Psoas muscle (tissue), 8 donors: ENCODE results near the gene DNMT3A. TPM values are rescaled to one million over a fixed set of nuclear protein-coding genes. Genes with fewer than 3 reads are reported as not detected.

Experiments used
- ATAC-seq, 4 donors: fragments of 200-7000 bp; cut with Tn5 transposase; one replicate each; pipeline ENCODE4 v1.9.1; 2020; ENCODE audit warnings: moderate library complexity in 3 of 4, mild to moderate bottlenecking in 2 of 4
- DNase-seq, 2 donors: peaks; one replicate each; pipeline ENCODE4 v3.0.0-alpha.2; 2020
- H3K27ac ChIP-seq: fragments of 200-600 bp; one replicate; pipeline ENCODE4 v1.8.0; 2022
- H3K27me3 ChIP-seq, 3 donors: fragments of 200-600 bp in 1 of 3; one replicate each; pipeline versions ENCODE4 v1.6.1 to v1.8.0; 2013 to 2022; ENCODE audit warnings: low read length in 2 of 3, mild to moderate bottlenecking in 2 of 3, moderate library complexity in 1 of 3; ENCODE audit not compliant: insufficient read depth in 3 of 3
- H3K36me3 ChIP-seq, 2 donors: fragments of 200-600 bp in 1 of 2; one replicate each; pipeline versions ENCODE4 v1.6.1 to v1.8.0; 2013 to 2022; ENCODE audit warnings: low read depth in 1 of 2, mild to moderate bottlenecking in 1 of 2, moderate library complexity in 1 of 2; ENCODE audit not compliant: insufficient read depth in 1 of 2
- H3K4me1 ChIP-seq: fragments of 200-600 bp; one replicate; pipeline ENCODE4 v1.8.0; 2022
- H3K4me3 ChIP-seq: fragments of 200-600 bp; one replicate; pipeline ENCODE4 v1.8.0; 2022; ENCODE audit warnings: mild to moderate bottlenecking
- H3K9me3 ChIP-seq: fragments of 200-600 bp; one replicate; pipeline ENCODE4 v1.8.0; 2022
- CTCF ChIP-seq: fragments of 200-600 bp; IDR thresholded peaks from one replicate; pipeline ENCODE4 v1.8.0; 2022; ENCODE audit warnings: antibody characterized with exemption
- WGBS, 3 donors: extraction: QIAGEN DNeasy Blood & Tissue Kit; methylation state at CpG; one replicate each; pipeline versions ENCODE4 v1.1.6 to v1.1.7; 2013; 5-methylcytosine and 5-hydroxymethylcytosine counted together
- intact Hi-C, 2 donors: fragments of 100-400 bp; cut with DNase I; formaldehyde crosslinking; loops; one replicate each; pipeline versions ENCODE4 v1.11.0 to v1.14.2; 2022
- polyA plus RNA-seq, 3 donors: library from polyadenylated mRNA; stranded (reverse); fragments of 200-250 nt; gene quantifications; one replicate each; pipeline ENCODE4 v1.2.3, GENCODE V29; 2013
- total RNA-seq, 4 donors: library from RNA; stranded (reverse); fragmentation: NEBNext Ultra II Directional in 2 of 4; extraction: Animal tissue kit (Norgen Biotek cat#: 25700) in 2 of 4; gene quantifications; one replicate each; pipeline versions ENCODE4 v1.2.1 to v1.2.4, GENCODE V29; 2021 to 2023
- donor health status: healthy with polysubstance abuse.
- donor health status: DM: no; HTN: no; CAD: no; lungs with moderate emphysema.
- donor health status: Bipolar disorder and iron deficiency.
- donor health status: healthy.
- donor health status: DM: yes; HTN: yes; CAD: no.
- donor health status: DM: no; HTN: no; CAD: no.
- donor health status: DM: no; HTN: no; CAD: no.
- donor health status: DM: yes; HTN: yes; CAD: no.

Gene DNMT3A
- total and polyA plus RNA-seq, 7 donors: 7.1 to 26.2 (median 20.6) TPM

GRCh38 chr2:25326326-25327013 is 15.3 kb downstream of the DNMT3A start:
- intact Hi-C loops: no loop called here
- H3K4me3 ChIP-seq: no peak overlapping the region
- H3K9me3 ChIP-seq: peaks cover 3% of the 10 kb centered on the region
- H3K36me3 ChIP-seq: no peaks in the 10 kb centered on the region
- DNase-seq (no peak), ATAC-seq (peak in 1 of 4 donors; percentile 44)
- WGBS, 3 donors: 68 to 73% (median 68%) methylated on average over 5 of the region's 5 CpGs
- H3K27ac ChIP-seq: no peak overlapping the region
- H3K4me1 ChIP-seq: peaks cover 63% of the 10 kb centered on the region
- no peaks in the 10 kb centered on the region for H3K27me3 ChIP-seq
- TF ChIP-seq CTCF: no peak

DNA sequence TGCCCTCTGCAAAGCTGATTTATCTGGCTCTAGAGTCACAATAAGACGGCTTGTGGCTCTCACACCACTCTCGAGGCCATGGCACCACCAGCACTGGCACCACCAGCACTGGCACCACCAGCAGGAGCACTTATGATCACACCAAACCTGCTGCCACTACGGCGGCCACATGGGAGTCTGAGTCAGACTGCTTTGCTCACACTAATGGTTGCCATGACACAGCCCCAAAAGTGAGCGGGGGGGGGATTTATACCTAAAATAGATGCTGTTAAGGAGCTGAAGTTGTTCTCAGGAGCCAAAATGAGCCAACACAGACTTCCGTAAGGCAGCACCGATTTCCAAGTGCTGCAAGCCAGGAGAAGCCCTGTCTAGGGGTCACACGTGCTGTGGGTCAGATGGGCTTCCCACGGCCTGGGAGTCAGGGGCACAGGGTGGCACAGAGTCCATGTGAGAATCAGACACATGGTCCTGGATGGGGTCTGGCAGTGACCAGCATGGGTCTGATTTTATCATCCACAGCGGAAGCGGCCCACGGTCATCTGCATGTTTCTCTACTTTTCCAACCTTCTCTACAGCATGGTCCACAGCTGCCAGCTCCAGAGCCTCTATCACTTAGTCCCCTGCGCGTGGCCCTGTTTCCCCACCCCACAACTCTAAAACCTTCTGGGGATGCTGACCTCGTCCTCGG is 16.7 kb downstream of the DNMT3A start:
- Histone ChIP-seq H3K27ac (peak overlapping the region; percentile 74), H3K36me3 (no peaks in the 10 kb centered on the region), H3K4me1 (peaks cover 48% of the 10 kb centered on the region), H3K4me3 (no peak overlapping the region), H3K9me3 (peaks cover 3% of the 10 kb centered on the region), H3K27me3 (no peaks in the 10 kb centered on the region)
- WGBS, 3 donors: 45 to 61% (median 45%) methylated on average over 16 of the region's 16 CpGs
- TF ChIP-seq CTCF: no peak
- intact Hi-C loops: no loop called here
- DNase-seq: peak; percentile 68 to 86
- ATAC-seq: peak; percentile 58 to 91 (median 81)

GRCh38 chr2:25324251-25324650 is 17.5 kb downstream of the DNMT3A start:
- no peak overlapping the region for H3K4me3 ChIP-seq
- H3K27ac ChIP-seq: peak overlapping the region; percentile 74
- intact Hi-C loops: no loop called here
- H3K36me3 ChIP-seq: no peaks in the 10 kb centered on the region
- no peak for DNase-seq
- peaks cover 44% of the 10 kb centered on the region for H3K4me1 ChIP-seq
- TF ChIP-seq CTCF: no peak
- ATAC-seq: no peak
- 75 to 82% (median 75%) methylated on average over 4 of the region's 4 CpGs for WGBS, 3 donors
- H3K27me3 ChIP-seq: no peaks in the 10 kb centered on the region
- peaks cover 3% of the 10 kb centered on the region for H3K9me3 ChIP-seq

GRCh38 chr2:25323610-25324189 is 18.0 kb downstream of the DNMT3A start:
- no peak overlapping the region for H3K4me3 ChIP-seq
- H3K4me1 ChIP-seq: peaks cover 38% of the 10 kb centered on the region
- peaks cover 3% of the 10 kb centered on the region for H3K9me3 ChIP-seq
- H3K27me3 ChIP-seq: no peaks in the 10 kb centered on the region
- H3K36me3 ChIP-seq: no peaks in the 10 kb centered on the region
- ATAC-seq: peak in 2 of 4 donors; percentile 7 to 13
- TF ChIP-seq CTCF: no peak
- intact Hi-C loops: no loop called here
- WGBS, 3 donors: 59 to 77% (median 62%) methylated on average over 8 of the region's 8 CpGs
- no peak for DNase-seq
- H3K27ac ChIP-seq: peak overlapping the region; percentile 74
